Measurements from ENCODE around the gene CLK1. TPM values are rescaled to one million over a fixed set of nuclear protein-coding genes. Genes with fewer than 3 reads are reported as not detected.

CLK1 gene
- total and polyA plus RNA-seq, 9 of the 15 experiments (the other 6 are each of a cell fraction or from before 2014, with no cell fraction given), result 29.3 to 99.2 (median 47.0) TPM

DNA sequence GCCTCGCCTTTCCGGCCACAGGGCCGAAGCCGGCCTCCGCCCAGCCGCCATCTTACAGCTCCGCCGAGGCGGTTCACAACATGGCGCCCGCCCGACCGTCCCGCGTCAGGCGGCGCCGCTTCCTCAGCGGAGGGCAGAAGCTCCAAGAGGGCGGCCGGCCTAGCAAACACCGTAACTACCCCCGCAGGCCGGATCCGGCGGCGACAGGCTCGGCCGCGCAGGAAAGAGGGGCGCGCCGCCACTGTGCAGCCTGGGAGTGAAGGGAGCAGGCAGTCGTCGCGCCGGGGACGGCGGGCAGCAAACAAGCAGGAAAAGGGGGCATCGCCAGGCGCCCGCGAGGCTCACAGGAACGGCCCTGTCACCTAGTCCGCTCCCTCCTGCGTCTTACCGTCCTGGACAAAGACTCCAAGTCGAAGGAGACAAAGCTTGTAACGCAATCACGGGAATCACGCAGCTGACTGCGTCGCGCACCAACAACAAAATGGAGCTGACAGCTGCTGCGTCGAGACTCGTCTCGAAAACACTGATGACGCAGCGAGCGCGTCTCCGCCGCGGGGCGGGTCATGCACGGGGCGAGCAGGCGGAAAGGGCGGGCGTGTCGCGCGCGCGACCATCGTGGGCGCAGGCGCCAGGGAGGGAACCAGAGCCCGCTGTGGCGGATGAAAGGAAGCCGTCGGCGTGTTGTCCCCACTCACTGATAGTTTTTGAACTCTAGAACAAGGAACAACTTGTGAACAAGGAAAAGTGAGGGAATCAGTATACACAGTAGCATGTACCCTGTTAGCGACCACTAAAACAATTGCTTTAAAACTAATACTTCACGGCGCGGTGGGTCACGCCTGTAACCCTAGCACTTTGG is at the start of gene CLK1 (continued):
- no peak for TF ChIP-seq WHSC1 (IDR thresholded peaks at IDR 0.05; ENCODE audit: low read length)
- no peak for TF ChIP-seq SRSF7 (optimal IDR thresholded peaks at IDR 0.05; ENCODE audit: low read depth, low read length)
- TF ChIP-seq TAF1 (IDR thresholded peaks at IDR 0.05; ENCODE audit: control insufficient read depth, extremely low read depth, insufficient read depth, low read length, severe bottlenecking), result peak; percentile 78
- TF ChIP-seq, protein P1, sequence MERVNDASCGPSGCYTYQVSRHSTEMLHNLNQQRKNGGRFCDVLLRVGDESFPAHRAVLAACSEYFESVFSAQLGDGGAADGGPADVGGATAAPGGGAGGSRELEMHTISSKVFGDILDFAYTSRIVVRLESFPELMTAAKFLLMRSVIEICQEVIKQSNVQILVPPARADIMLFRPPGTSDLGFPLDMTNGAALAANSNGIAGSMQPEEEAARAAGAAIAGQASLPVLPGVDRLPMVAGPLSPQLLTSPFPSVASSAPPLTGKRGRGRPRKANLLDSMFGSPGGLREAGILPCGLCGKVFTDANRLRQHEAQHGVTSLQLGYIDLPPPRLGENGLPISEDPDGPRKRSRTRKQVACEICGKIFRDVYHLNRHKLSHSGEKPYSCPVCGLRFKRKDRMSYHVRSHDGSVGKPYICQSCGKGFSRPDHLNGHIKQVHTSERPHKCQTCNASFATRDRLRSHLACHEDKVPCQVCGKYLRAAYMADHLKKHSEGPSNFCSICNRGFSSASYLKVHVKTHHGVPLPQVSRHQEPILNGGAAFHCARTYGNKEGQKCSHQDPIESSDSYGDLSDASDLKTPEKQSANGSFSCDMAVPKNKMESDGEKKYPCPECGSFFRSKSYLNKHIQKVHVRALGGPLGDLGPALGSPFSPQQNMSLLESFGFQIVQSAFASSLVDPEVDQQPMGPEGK (CRISPR knock-in tag; IDR thresholded peaks at IDR 0.05; ENCODE audit: borderline replicate concordance), result no peak
- no peak for TF ChIP-seq ZNF239 (CRISPR knock-in tag; IDR thresholded peaks at IDR 0.05)
- no peak for TF ChIP-seq HDGF (IDR thresholded peaks at IDR 0.05)
- peak in 1 of 2 experiments; percentile 60; a peak in 1 of 4 replicates for TF ChIP-seq TEAD1 (CRISPR knock-in tag; IDR thresholded peaks at IDR 0.05)
- TF ChIP-seq SMC3 (conservative IDR thresholded peaks at IDR 0.05; ENCODE audit: insufficient read depth, low read depth, low read length), result no peak
- peak; percentile 78 for TF ChIP-seq GTF2E2 (tag; IDR thresholded peaks at IDR 0.05)
- TF ChIP-seq, protein P2, sequence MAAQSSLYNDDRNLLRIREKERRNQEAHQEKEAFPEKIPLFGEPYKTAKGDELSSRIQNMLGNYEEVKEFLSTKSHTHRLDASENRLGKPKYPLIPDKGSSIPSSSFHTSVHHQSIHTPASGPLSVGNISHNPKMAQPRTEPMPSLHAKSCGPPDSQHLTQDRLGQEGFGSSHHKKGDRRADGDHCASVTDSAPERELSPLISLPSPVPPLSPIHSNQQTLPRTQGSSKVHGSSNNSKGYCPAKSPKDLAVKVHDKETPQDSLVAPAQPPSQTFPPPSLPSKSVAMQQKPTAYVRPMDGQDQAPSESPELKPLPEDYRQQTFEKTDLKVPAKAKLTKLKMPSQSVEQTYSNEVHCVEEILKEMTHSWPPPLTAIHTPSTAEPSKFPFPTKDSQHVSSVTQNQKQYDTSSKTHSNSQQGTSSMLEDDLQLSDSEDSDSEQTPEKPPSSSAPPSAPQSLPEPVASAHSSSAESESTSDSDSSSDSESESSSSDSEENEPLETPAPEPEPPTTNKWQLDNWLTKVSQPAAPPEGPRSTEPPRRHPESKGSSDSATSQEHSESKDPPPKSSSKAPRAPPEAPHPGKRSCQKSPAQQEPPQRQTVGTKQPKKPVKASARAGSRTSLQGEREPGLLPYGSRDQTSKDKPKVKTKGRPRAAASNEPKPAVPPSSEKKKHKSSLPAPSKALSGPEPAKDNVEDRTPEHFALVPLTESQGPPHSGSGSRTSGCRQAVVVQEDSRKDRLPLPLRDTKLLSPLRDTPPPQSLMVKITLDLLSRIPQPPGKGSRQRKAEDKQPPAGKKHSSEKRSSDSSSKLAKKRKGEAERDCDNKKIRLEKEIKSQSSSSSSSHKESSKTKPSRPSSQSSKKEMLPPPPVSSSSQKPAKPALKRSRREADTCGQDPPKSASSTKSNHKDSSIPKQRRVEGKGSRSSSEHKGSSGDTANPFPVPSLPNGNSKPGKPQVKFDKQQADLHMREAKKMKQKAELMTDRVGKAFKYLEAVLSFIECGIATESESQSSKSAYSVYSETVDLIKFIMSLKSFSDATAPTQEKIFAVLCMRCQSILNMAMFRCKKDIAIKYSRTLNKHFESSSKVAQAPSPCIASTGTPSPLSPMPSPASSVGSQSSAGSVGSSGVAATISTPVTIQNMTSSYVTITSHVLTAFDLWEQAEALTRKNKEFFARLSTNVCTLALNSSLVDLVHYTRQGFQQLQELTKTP (IDR thresholded peaks at IDR 0.05; ENCODE audit: low read depth in 1 of 2, partially characterized antibody in 2 of 2), result no peak
- TF ChIP-seq, protein P3, sequence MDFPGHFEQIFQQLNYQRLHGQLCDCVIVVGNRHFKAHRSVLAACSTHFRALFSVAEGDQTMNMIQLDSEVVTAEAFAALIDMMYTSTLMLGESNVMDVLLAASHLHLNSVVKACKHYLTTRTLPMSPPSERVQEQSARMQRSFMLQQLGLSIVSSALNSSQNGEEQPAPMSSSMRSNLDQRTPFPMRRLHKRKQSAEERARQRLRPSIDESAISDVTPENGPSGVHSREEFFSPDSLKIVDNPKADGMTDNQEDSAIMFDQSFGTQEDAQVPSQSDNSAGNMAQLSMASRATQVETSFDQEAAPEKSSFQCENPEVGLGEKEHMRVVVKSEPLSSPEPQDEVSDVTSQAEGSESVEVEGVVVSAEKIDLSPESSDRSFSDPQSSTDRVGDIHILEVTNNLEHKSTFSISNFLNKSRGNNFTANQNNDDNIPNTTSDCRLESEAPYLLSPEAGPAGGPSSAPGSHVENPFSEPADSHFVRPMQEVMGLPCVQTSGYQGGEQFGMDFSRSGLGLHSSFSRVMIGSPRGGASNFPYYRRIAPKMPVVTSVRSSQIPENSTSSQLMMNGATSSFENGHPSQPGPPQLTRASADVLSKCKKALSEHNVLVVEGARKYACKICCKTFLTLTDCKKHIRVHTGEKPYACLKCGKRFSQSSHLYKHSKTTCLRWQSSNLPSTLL (IDR thresholded peaks at IDR 0.05), result no peak
- TF ChIP-seq, protein P4, sequence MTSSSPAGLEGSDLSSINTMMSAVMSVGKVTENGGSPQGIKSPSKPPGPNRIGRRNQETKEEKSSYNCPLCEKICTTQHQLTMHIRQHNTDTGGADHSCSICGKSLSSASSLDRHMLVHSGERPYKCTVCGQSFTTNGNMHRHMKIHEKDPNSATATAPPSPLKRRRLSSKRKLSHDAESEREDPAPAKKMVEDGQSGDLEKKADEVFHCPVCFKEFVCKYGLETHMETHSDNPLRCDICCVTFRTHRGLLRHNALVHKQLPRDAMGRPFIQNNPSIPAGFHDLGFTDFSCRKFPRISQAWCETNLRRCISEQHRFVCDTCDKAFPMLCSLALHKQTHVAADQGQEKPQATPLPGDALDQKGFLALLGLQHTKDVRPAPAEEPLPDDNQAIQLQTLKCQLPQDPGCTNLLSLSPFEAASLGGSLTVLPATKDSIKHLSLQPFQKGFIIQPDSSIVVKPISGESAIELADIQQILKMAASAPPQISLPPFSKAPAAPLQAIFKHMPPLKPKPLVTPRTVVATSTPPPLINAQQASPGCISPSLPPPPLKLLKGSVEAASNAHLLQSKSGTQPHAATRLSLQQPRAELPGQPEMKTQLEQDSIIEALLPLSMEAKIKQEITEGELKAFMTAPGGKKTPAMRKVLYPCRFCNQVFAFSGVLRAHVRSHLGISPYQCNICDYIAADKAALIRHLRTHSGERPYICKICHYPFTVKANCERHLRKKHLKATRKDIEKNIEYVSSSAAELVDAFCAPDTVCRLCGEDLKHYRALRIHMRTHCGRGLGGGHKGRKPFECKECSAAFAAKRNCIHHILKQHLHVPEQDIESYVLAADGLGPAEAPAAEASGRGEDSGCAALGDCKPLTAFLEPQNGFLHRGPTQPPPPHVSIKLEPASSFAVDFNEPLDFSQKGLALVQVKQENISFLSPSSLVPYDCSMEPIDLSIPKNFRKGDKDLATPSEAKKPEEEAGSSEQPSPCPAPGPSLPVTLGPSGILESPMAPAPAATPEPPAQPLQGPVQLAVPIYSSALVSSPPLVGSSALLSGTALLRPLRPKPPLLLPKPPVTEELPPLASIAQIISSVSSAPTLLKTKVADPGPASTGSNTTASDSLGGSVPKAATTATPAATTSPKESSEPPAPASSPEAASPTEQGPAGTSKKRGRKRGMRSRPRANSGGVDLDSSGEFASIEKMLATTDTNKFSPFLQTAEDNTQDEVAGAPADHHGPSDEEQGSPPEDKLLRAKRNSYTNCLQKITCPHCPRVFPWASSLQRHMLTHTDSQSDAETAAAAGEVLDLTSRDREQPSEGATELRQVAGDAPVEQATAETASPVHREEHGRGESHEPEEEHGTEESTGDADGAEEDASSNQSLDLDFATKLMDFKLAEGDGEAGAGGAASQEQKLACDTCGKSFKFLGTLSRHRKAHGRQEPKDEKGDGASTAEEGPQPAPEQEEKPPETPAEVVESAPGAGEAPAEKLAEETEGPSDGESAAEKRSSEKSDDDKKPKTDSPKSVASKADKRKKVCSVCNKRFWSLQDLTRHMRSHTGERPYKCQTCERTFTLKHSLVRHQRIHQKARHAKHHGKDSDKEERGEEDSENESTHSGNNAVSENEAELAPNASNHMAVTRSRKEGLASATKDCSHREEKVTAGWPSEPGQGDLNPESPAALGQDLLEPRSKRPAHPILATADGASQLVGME (CRISPR knock-in tag; IDR thresholded peaks at IDR 0.05), result no peak

All from K562 (cell line).